HK-2 (cell line): Measurements from ENCODE around the gene ZBTB7C.
A peak's percentile ranks its signal among the peaks of the same experiment; 100 is the strongest.

Experiments used
- DNase-seq: peaks from one replicate; pipeline ENCODE4 v3.0.0-alpha.2; 2018; ENCODE audit not compliant: unreplicated experiment

Gene ZBTB7C

DNA sequence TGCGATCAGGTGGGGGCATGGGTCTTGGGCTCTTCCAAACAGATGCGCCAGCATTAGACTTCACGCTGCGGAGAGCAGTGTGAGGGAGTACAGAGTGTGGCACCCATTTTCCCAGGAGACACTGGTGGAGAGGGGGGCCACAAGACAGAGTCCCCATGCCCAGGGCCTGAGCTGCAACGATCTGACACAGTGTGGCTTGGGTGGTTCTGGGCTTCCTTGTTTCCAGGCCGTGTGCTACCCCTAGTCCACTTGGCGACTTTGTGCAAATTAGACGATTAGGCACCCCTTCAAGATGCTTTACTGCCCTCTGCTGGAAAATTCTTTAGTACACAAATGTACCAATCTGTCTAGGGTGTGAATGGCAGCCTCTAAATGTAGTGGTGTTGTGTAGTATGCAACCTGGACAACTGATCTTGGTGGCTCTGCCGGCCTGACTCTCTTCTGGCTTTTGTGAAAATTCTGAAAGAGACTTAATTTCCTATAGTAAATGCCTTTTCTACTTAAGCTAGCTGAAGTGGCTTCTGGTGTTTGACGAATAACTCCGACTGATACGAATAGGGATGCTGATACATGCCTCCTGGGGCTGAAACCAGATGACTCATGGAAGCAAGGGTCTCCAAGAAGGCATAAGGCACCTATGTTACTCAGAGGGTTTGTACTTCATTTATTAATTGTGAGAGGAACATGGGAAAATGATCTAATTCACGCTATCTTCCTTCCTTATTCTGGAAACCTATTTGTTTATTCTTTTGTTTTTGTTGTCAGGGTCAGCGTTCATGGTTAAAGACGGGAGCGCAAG is 386.5 kb downstream of the ZBTB7C start:
- no peak for DNase-seq

DNA sequence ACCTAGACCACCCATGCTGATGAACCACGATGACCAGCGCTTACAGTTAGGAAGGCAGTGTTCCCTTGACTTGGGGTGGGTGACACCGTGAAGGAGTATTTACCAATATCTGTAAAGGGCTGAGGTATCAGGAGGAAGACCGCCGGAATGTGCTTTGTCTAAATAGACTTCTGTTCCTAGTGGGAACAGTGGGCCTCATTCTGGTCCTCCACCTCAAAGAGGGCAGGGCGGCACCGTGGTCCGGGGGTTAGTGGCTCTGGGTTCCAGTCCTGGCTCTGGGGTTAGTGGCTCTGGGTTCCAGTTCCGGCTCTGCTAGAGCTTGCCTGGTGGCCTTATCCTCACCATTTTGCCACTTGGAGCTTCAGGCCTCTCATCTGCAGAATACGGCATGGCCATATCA is 387.2 kb downstream of the ZBTB7C start:
- no peak for DNase-seq

DNA sequence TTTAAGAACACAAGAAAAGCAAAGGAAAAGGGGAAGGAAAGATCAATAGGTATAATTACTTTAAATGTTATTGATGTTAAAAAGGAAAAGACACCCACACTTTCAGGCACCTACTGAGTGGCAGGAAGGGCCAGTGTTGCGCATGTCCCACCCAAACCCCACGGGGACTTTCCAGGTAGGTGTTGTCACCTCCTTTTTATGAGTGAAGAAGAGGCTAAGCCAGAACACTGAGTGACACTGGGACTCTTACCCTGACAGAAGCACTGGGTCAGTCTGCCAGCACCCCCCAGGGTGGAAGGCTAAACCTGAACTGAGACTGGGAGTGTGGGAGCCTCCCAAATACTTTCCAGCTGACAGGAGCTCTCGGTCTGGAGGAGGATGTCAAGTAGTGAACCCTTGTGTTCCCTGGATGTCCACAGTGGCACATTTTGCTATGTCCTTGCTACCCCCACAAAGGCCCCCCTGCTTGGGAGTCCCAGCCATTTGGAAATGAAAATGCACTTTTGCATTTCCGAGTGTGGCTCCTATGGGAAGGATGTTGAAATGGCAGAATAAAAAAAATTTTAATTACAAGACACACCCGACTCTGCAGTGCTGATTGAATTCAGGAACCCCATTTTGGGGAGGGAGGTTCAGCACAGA is 387.8 kb downstream of the ZBTB7C start:
- no peak for DNase-seq

DNA sequence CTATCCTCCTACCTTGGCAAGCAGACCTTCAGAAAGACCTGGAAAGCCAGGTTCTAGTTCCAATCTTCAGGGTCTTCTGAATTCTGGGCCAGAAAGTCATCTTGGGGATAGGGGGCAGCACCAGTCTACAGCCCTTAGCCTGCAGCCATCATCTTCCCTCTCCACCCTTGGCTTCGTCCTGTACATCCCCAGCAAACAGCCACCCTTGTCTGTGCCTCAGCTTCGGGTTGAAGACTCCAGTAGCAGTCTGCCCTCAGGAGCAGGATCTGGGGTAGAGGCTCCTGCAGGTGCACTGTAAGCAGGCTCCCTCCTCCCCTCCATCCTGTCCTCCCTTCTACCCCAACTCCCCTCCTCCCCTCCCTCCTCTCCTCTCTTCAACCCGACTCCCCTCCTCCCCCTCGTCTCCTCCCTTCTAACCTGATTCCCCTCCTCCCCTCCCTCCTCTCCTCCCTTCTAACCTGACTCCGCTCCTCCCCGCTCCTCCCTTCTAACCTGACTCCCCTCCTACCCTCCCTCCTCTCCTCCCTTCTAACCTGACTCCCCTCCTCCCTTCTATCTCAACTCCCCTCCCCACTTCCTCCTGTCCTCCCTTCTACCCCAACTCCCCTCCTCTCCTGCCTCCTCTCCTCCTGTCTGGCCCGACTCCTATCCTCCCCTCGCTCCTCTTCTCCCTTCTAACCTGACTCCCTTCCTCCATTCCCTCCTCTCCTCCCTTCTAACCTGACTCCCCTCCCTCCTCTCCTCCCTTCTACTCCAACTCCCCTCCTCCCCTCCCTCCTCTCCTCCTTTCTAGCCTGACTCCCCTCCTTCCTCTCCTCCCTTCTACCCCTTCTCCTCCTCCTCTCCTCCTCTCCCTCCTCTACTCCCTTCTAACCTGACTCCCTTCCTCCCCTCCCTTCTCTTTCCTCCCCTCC is 388.6 kb downstream of the ZBTB7C start:
- DNase-seq, result no peak

DNA sequence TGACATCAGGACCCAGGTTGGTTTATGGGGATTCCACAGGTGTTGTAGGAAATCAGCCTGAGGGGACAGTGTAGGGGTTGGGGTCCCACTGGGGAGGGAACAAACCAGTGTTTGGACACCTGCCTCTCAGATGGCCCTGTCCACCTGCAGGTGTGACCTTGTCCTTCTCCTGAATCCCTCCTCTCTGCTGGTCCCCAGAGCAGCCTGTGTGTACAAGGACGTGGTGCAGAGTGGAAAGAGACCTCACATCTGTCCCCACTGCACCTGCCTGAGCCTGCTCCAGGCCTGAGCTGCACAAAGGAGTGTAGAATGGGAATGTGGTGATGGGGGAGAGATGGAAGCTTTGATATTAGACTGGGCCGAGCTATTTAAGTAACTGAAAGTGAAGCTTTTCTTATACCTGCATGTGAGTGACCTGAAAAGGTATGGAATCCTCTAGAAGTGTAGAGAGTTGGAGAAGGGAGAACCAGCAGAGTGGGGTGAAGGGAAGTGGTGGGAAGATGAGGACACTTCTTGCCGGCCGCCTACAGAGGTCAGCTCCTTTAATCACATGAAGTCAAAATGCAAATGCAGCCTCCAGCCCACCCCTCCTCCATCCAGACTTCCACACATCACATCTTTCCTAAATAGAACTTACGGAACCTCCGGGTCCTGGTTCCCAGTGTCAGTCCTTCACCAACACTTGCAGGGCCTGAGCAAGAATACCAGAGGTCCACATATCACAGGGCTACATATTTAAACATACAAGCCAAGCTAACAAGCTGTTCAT is 389.4 kb downstream of the ZBTB7C start:
- no peak for DNase-seq

DNA sequence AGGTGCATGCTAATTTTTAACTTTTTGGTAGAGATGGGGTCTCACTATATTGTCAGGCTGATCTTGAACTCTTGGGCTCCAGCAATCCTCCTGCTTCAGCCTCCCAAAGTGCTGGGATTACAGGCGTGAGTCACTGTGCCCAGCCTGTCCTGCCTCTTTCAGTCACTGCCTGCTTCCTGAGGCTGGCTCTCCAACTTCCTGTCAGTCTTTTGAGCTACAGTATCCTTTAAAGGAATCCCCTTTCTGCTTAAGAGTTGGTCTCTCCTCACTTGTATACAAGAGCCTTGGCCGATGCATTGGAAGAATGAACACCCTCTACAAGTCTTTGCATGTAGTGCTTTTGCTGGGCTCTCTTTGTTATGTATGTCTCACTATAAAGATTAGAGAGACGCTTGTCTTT is 390.3 kb downstream of the ZBTB7C start:
- no peak for DNase-seq

DNA sequence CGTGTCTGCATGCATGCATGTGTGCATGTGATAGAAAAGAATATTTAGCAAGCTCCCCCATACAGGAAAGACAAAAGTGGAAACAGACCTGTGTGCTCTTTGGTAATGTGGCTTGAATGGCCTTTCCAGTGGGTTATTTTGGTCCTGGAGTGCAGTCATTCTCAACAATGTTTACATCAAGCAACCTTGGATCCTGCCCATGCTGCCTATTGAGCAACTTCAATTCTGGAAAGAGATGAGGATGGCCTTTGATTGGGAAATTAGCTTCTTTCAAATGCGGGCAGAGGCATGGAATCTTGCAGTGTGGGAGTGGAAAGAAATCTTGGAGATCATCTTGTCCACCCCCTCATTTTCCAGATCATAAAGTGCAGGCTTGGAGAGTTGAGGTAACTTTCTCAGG is 391.5 kb downstream of the ZBTB7C start:
- DNase-seq, result no peak

DNA sequence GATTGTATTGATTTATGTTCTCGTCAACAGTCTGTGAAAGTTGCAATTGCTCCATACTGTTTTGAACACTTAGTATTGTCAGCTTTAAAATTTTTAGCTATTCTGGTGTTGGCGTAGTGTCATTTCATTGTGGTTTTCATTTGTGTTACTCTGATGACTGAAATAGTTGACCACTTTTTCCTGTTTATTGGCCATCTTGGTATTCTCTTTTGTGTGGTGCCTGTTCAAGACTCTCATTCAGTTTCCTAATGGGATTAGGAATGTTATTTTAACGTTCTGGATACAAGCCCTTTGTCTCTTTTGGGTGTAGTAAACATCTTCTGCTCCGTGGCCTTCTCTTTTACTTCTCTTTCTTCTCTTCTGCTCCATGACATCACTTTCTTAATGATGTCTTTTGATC is 396.0 kb downstream of the ZBTB7C start:
- DNase-seq, result no peak

DNA sequence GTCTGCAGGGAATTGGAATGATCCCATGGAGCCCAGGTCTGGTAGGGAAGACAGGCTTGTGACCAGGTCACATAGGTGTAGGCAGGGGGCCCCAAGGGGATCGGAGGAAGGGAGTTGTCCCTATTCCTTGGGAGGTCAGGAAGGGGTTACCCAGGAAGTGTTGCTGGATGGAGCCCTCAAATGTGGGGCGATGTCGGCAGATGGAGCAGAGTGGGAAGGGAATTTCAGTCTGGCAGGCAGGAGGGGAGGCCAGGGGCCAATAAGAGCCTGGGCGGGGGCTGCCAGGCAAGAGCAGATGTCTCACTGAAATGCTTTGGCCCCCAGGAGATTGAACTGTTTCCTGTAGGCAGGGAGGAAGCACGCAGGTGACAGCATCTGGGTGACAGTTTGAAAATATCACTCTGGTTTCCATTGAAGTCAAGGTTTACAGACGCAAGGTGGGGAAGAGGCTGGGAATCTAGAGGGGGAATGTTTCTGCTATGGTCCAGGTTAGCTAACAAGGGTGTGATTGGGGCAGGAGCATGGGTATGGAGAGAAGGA is 397.2 kb downstream of the ZBTB7C start:
- no peak for DNase-seq

DNA sequence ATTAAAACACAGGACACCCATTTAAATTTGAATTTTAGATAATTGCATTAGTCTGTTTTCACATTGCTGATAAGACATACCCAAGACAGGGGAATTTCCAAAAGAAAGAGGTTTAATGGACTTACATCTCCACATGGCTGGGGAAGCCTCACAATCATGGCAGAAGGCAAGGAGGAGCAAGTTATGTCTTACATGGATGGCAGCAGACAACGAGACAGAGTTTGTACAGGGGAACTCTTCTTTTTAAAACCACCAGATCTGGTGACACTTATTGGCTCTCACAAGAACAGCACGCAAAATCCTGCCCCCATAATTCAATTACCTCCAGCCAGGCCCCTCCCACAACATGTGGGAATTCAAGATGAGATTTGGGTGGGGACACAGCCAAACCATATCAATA is 398.9 kb downstream of the ZBTB7C start:
- no peak for DNase-seq

DNA sequence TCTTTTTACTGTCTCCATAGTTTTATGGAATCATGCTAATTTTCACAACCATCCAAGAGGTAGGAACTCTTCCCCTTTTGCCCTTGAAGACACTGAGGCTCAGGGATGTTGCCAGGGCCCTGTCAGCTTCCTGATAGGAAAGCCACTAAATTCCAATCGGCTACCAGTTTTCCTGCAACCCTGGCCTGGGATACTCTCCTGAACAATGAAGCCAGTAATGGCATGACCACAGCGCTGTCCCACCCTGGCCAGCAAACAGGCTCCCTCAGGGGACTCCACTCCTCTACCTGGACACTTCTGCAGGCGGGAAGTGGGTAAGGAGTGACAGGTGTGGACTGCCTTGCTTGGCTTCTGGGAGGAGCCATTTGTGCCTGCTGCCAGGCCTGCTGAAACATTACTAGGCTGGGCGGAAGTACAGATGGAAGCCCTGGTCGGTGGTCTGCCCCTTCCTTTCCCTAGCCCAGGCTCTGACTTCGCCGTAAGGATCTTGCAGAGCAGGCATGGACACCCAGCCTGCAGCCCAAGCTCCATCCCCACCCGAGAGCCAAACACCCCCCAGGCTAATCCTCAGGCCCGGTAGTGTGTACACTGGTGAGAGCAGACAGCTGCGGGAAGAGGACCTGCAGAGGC is 400.0 kb downstream of the ZBTB7C start:
- DNase-seq, result no peak

DNA sequence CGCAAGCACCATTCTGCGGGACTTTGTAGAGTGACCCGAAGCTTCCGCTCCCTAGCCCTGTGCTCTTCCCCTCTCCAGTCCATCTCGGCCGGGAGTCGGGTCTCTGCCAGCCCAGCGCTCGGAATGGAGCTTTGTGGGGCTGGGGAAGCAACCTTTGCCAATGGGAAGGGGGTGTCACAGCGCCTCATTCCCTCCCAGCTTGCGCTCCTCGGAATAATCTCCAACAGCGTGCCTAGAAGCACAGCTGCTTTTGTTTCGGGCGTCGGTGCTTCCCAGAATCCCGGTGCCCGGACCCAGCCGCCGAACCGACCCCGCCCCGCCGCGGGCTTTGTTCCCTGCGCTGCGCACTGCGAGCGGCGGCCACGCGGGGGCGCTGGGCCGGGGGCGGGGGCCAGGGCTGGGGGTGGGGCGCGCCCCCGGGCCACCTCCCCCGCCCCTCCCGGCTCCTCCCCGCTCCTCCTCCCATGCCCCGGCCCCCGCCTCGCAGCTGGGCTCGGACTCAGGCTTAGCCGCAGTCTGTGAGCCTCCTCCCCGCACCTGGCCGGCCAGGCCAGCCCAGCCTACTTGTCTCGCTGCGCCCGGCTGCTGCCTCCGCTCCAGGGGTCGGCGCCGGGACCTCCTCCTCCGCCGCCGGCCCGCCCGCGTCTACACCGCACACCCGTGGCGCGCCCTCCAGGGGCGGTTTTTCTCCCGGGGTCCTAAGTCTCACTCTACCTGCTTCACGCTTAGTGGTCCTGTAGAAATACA is 401.1 kb downstream of the ZBTB7C start:
- no peak for DNase-seq

DNA sequence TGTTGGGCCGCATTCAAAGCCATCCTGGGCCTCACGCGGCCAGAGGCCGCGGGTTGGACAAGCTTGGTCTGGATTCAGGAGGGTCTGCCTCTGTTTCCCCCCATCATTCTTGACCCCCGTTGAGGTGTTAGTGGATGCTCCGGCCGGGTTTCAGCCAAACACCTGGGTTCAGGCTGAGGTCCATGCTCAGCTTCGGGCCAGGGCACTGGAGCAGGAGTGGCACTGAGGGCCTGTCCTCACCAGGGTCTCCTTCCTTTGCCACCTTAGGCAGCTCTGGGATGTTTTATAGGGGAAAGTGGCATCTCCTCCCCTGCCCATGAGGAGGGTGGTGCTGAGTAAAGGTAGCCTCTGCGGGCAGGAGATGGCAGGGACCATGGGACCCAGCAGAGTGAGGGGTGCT is 401.8 kb downstream of the ZBTB7C start:
- DNase-seq, result no peak

DNA sequence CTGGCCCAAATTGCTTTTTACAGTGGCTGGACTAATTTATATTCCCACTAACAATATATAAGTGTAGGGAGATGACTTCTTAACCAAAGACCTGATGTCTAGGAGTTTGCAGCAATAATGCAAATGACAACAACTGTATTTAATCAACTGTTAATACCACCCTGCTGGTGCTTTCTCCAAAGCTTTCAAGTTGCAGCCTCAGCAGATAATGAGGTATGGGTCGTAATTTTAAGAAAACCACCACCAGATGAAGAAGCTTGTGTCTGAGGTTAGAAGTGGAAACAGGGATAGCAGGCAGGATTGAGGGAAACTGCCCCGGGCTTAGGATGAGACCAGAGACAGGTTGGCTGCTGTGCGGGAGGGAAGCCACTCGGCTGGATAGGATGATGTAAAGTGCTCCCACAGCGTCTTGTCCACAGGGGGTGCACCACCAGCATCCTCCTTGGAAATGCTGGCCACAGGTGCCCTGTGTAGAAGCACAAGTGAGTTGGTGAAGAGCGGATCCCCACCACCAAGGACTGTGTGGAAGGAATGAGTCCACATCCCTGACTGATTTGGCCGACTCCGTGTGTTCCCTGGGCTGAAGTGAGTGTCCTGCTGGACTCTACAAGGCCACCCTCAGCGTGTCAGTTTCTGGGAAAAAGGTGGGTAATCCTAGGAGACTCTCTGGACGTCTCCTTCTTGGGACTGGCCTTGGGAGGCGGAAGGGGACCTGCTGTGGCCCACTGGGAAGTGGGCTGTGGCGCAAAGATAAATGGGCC is 402.6 kb downstream of the ZBTB7C start:
- DNase-seq, result no peak

DNA sequence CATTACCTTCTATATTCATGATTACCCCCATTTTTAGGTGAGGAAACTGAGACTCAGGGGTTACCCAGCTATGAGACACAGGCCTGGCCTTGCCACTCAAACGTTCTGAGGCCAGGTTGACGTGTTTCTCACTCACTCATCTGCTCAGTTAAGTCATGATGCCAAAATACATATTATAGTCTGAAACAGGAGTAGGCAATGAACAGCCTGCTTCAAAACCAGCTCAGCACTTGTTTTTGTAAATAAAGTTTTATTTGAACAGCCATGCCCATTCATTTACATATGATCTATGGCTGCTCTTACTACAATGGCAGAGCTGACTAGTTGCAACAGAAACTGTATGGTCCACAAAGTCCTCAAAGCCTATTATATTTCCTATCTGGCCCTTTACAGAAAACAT is 404.6 kb downstream of the ZBTB7C start:
- DNase-seq, result no peak

DNA sequence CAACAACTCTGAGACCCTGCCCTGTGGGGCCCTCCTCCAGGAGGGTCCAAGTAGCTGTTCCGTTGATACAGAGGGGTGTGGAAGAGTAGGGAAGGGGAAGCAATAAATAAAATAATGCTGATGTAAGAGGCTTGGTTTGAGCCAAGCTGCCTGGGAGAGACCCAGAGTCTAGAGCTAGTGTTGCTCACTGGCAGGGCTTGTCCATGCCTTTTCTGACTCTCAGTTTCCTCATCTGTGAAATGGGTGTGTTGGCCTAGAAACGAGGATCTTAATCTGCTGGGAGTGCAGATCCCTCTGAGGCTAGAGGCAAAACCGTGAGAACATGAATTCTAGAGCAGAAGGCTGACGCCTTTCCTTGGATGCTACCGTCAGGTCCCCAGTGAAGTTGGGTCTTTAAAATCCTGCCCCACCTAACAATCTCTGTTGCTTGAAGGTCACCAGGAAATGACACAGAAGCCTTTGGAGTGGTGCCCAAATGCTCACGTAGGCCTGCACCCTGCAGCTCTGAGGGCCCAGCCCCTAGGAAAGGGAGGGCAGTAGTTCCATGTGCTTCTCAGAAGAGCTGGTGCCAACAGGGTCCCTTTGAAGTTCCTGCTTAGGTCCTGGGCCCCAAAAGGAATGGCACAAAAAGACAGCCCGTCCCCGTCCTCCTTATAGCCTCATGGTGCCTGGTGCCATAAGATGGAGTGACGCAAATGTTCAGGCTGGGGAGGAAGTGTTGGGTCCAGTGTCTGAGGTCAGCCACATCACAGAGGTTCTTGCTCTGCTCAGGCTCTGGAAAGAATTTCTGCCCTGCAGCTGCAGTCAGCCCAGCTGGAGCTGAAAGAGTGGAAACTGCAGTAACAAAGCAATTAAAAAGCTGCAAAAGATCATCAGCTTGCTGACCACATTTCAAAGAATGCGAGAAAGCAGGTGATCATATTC is 405.5 kb downstream of the ZBTB7C start:
- DNase-seq, result no peak

DNA sequence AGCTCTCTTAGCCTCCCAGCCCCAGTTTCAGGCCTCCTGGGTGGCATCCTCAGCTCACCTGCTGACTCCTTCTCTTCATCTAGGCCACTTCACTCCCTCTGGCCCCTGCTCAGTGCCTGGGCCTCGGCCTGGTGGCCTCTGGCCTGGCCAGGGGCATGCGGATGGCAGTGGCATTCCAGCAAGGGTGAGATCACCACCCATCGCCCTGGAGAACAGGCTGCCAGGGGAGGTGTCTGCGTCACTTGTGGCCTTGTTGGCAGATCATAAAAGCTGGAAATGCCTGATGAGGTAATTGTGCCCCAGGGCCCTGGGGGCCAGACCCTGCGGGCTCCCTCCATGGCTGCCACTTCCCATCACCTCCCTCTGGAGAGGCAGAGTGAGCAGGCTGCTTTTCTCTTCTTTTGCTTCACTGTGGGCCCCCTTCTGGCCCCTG is 406.2 kb downstream of the ZBTB7C start:
- DNase-seq, result peak; percentile 73

DNA sequence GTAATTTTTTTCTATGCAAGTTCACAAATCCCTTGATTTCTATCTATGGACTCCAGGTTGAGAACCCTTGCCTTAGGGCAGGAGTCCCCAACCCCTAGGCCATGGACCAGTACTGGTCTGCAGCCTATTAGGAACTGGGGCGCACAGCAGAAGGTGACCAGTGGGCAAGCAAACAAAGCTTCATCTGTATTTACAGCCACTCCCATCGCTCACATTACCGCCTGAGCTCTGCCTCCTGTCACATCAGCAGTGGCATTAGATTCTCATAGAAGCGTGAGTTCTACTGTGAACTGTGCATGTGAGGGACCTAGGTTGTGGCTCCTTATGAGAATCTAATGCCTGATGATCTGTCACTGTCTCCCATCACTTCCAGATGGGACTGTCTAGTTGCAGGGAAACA is 408.5 kb downstream of the ZBTB7C start:
- DNase-seq, result no peak
